HCT116 (cell line): ENCODE results near the gene CDON.

ENCODE experiments used
- CBX3 ChIP-seq: IDR thresholded peaks from 2 replicates; pipeline ENCODE4 v1.6.1; 2012; ENCODE audit warnings: low read depth
- CEBPB ChIP-seq: IDR thresholded peaks from 2 replicates; pipeline ENCODE4 v1.6.1; 2012; ENCODE audit warnings: low read depth
- EZH2 ChIP-seq: fragments of 200-600 bp; sonication (generic); IDR thresholded peaks from 2 replicates; pipeline ENCODE4 v1.6.1; 2017; ENCODE audit warnings: antibody characterized with exemption, mixed run types
- POLR2A ChIP-seq: IDR thresholded peaks from 2 replicates; pipeline ENCODE4 v1.7.0; 2011; ENCODE audit warnings: borderline replicate concordance; ENCODE audit not compliant: insufficient read depth, insufficient read length; ENCODE audit errors: extremely low read depth
- POLR2AphosphoS5 ChIP-seq: IDR thresholded peaks from 2 replicates; pipeline ENCODE4 v1.6.1; 2011; ENCODE audit warnings: mild to moderate bottlenecking, low read depth, low read length, moderate library complexity
- TCF7L2 ChIP-seq: IDR thresholded peaks from 2 replicates; pipeline ENCODE4 v1.7.0; 2011; ENCODE audit warnings: borderline replicate concordance, inconsistent platforms; ENCODE audit not compliant: insufficient read depth, insufficient read length; ENCODE audit errors: extremely low read depth
- YY1 ChIP-seq: IDR thresholded peaks from 2 replicates; pipeline ENCODE4 v1.6.1; 2011; ENCODE audit warnings: low read length, low read depth, moderate library complexity, mild to moderate bottlenecking; ENCODE audit not compliant: insufficient replicate concordance; ENCODE audit errors: extremely low read depth
- TF ChIP-seq, protein P1 (sequence below): IDR thresholded peaks from 2 replicates; pipeline ENCODE4 v1.6.1; 2012; ENCODE audit warnings: low read depth
- TF ChIP-seq, protein P2 (sequence below), 3 experiments: fragments of 200-600 bp in 1 of 3; sonication (generic) in 1 of 3; IDR thresholded peaks in 2 of 3; conservative IDR thresholded peaks in 1 of 3; 2 replicates each; pipeline ENCODE4 v1.5.1; 2012 to 2017; ENCODE audit warnings: low read depth in 2 of 3, low read length in 2 of 3, antibody characterized with exemption in 1 of 3, borderline replicate concordance in 1 of 3, control low read depth in 1 of 3, mild to moderate bottlenecking in 1 of 3, mixed read lengths in 1 of 3, mixed run types in 1 of 3, moderate library complexity in 1 of 3; ENCODE audit not compliant: insufficient read depth in 1 of 3
- TF ChIP-seq, protein P3 (sequence below): IDR thresholded peaks from 2 replicates; pipeline ENCODE4 v1.6.1; 2012

DNA sequence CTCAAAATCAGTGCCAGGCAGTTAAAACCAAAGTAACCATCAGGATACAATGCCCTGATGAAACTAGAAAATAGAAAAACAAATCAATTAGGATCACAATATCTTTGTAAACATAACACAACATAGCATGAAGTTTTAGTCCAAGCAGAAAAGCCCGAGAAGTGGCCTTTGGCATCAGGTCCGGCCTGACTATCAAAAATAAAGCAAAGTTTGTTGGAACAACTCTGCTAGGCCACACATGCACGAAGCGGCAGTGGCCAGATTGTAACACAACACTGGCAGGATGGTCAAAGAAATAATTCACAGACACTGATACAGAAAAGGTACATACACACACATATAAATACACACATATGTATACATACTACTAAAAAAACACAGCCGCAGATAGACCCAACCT, 26.9 kb downstream of the CDON start:
- TF ChIP-seq, protein P1, sequence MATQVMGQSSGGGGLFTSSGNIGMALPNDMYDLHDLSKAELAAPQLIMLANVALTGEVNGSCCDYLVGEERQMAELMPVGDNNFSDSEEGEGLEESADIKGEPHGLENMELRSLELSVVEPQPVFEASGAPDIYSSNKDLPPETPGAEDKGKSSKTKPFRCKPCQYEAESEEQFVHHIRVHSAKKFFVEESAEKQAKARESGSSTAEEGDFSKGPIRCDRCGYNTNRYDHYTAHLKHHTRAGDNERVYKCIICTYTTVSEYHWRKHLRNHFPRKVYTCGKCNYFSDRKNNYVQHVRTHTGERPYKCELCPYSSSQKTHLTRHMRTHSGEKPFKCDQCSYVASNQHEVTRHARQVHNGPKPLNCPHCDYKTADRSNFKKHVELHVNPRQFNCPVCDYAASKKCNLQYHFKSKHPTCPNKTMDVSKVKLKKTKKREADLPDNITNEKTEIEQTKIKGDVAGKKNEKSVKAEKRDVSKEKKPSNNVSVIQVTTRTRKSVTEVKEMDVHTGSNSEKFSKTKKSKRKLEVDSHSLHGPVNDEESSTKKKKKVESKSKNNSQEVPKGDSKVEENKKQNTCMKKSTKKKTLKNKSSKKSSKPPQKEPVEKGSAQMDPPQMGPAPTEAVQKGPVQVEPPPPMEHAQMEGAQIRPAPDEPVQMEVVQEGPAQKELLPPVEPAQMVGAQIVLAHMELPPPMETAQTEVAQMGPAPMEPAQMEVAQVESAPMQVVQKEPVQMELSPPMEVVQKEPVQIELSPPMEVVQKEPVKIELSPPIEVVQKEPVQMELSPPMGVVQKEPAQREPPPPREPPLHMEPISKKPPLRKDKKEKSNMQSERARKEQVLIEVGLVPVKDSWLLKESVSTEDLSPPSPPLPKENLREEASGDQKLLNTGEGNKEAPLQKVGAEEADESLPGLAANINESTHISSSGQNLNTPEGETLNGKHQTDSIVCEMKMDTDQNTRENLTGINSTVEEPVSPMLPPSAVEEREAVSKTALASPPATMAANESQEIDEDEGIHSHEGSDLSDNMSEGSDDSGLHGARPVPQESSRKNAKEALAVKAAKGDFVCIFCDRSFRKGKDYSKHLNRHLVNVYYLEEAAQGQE = no peak
- no peak for TF ChIP-seq CEBPB
- no peak for TF ChIP-seq POLR2AphosphoS5
- TF ChIP-seq, protein P2, sequence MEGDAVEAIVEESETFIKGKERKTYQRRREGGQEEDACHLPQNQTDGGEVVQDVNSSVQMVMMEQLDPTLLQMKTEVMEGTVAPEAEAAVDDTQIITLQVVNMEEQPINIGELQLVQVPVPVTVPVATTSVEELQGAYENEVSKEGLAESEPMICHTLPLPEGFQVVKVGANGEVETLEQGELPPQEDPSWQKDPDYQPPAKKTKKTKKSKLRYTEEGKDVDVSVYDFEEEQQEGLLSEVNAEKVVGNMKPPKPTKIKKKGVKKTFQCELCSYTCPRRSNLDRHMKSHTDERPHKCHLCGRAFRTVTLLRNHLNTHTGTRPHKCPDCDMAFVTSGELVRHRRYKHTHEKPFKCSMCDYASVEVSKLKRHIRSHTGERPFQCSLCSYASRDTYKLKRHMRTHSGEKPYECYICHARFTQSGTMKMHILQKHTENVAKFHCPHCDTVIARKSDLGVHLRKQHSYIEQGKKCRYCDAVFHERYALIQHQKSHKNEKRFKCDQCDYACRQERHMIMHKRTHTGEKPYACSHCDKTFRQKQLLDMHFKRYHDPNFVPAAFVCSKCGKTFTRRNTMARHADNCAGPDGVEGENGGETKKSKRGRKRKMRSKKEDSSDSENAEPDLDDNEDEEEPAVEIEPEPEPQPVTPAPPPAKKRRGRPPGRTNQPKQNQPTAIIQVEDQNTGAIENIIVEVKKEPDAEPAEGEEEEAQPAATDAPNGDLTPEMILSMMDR (IDR thresholded peaks at IDR 0.05 in 2 of 3, conservative IDR thresholded peaks at IDR 0.05 in 1 of 3; ENCODE audit: borderline replicate concordance in 1 of 3, insufficient read depth in 1 of 3, low read depth in 2 of 3, low read length in 2 of 3) = no peak
- no peak for TF ChIP-seq YY1
- no peak for TF ChIP-seq POLR2A
- no peak for TF ChIP-seq EZH2
- TF ChIP-seq TCF7L2 = no peak
- TF ChIP-seq, protein P3, sequence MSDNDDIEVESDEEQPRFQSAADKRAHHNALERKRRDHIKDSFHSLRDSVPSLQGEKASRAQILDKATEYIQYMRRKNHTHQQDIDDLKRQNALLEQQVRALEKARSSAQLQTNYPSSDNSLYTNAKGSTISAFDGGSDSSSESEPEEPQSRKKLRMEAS = no peak
- TF ChIP-seq CBX3 = no peak
